HG03060 (cell line): ENCODE results near the gene BICD1.

ENCODE experiments used
- ATAC-seq: cut with Tn5 transposase; IDR thresholded peaks from one replicate; pipeline ENCODE4 v1.9.1; 2021; ENCODE audit warnings: low read depth, moderate number of reproducible peaks; ENCODE audit not compliant: unreplicated experiment

Gene BICD1

GRCh38 chr12:32312049-32312670 is 205.5 kb downstream of the BICD1 start:
- no peak for ATAC-seq

GRCh38 chr12:32322354-32322753 is 215.7 kb downstream of the BICD1 start:
- no peak for ATAC-seq

GRCh38 chr12:32331133-32331532 is 224.5 kb downstream of the BICD1 start:
- ATAC-seq = no peak

GRCh38 chr12:32332446-32332845 is 225.8 kb downstream of the BICD1 start:
- no peak for ATAC-seq

GRCh38 chr12:32334371-32334777 is 227.7 kb downstream of the BICD1 start:
- no peak for ATAC-seq

GRCh38 chr12:32336261-32336660 is 229.6 kb downstream of the BICD1 start:
- no peak for ATAC-seq

- ATAC-seq = no peak
Observed at GRCh38 chr12:32343496-32343895, 236.8 kb downstream of the BICD1 start.

- no peak for ATAC-seq
Observed at GRCh38 chr12:32344047-32344446, 237.4 kb downstream of the BICD1 start.

- ATAC-seq = no peak
Observed at GRCh38 chr12:32353540-32353939, 246.9 kb downstream of the BICD1 start.

- ATAC-seq = no peak
Observed at GRCh38 chr12:32357601-32358249, 251.1 kb downstream of the BICD1 start.

- ATAC-seq = no peak
Observed at GRCh38 chr12:32360956-32361355, 254.3 kb downstream of the BICD1 start.

- no peak for ATAC-seq
Observed at GRCh38 chr12:32362892-32363291, 256.2 kb downstream of the BICD1 start.

- no peak for ATAC-seq
Observed at GRCh38 chr12:32365473-32366064, 258.9 kb downstream of the BICD1 start.

- no peak for ATAC-seq
Observed at GRCh38 chr12:32366714-32367113, 260.1 kb downstream of the BICD1 start.

- ATAC-seq = no peak
Observed at GRCh38 chr12:32367381-32367780, 260.7 kb downstream of the BICD1 start.

GRCh38 chr12:32369202-32369601 is 262.6 kb downstream of the BICD1 start:
- no peak for ATAC-seq

GRCh38 chr12:32377344-32378055 is 270.9 kb downstream of the BICD1 start:
- ATAC-seq = no peak

- ATAC-seq = no peak
Observed at GRCh38 chr12:32379213-32379612, 272.6 kb downstream of the BICD1 start.

- no peak for ATAC-seq
Observed at GRCh38 chr12:32379667-32380066, 273.0 kb downstream of the BICD1 start.

- ATAC-seq = no peak
Observed at GRCh38 chr12:32382226-32382625, 275.6 kb downstream of the BICD1 start.

- ATAC-seq = no peak
Observed at GRCh38 chr12:32390572-32391219, 284.0 kb downstream of the BICD1 start.
